Body of pancreas (tissue), 4 donors: Measurements from ENCODE around the gene APOA1. TPM values are rescaled to one million over a fixed set of nuclear protein-coding genes. Genes with fewer than 3 reads are reported as not detected.

Source experiments
- ATAC-seq: fragments of 150-250 bp; one replicate; pipeline ENCODE4 v1.9.1; 2016
- DNase-seq, 4 donors: peaks; one replicate each; pipeline ENCODE4 v3.0.0-alpha.2; 2019
- H3K27ac ChIP-seq, 4 donors: fragments of 200-600 bp; sonication (generic); 1 replicate in 3 of 4; 2 replicates in 1 of 4; pipeline versions ENCODE4 v1.5.1 to v1.6.1; 2016 to 2019; ENCODE audit warnings: mild to moderate bottlenecking in 1 of 4, mixed read lengths in 1 of 4, moderate library complexity in 1 of 4
- H3K27me3 ChIP-seq, 2 donors: fragments of 200-600 bp; sonication (generic); one replicate each; pipeline ENCODE4 v1.6.0; 2016; ENCODE audit warnings: mild to moderate bottlenecking in 1 of 2
- H3K36me3 ChIP-seq, 2 donors: fragments of 200-600 bp; sonication (generic); replicated peaks in 1 of 2; 2 replicates each; pipeline ENCODE4 v1.5.1; 2016; ENCODE audit warnings: low read depth in 2 of 2; ENCODE audit not compliant: insufficient read depth in 1 of 2
- H3K4me1 ChIP-seq: fragments of 200-600 bp; sonication (generic); one replicate; pipeline ENCODE4 v1.6.0; 2016
- H3K4me3 ChIP-seq, 2 donors: fragments of 200-600 bp; sonication (generic); 1 replicate in 1 of 2; 2 replicates in 1 of 2; pipeline ENCODE4 v1.5.1; 2016 to 2019
- H3K9me3 ChIP-seq, 3 donors: fragments of 200-600 bp; sonication (generic); 1 replicate in 2 of 3; 2 replicates in 1 of 3; pipeline ENCODE4 v1.5.1; 2016
- CTCF ChIP-seq, 7 experiments: fragments of 450-650 bp in 4 of 7; fragments of 200-600 bp in 3 of 7; sonication (generic) in 3 of 7; IDR thresholded peaks; one replicate each; pipeline ENCODE4 v1.5.1; 2016 to 2019; ENCODE audit warnings: antibody characterized with exemption in 7 of 7
- POLR2A ChIP-seq, 3 donors: fragments of 450-650 bp; IDR thresholded peaks; one replicate each; pipeline ENCODE4 v1.6.1; 2016; ENCODE audit warnings: antibody characterized with exemption in 3 of 3, mild to moderate bottlenecking in 2 of 3
- WGBS, 2 donors: methylation state at CpG; one replicate each; pipeline ENCODE4 v1.1.5; 2017; 5-methylcytosine and 5-hydroxymethylcytosine counted together
- intact Hi-C: fragments of 100-400 bp; cut with DNase I; formaldehyde crosslinking; loops from one replicate; pipeline ENCODE4 v1.15.1; 2023
- total RNA-seq, 2 donors: library from RNA; depleted of rRNA; stranded (reverse); fragments of >200 nt; gene quantifications; one replicate each; pipeline ENCODE4 v1.1.0, GENCODE V29; 2016

Gene APOA1
- total RNA-seq, 2 donors from 2014 or later = 1.0 to 16.8 TPM

- Histone ChIP-seq H3K4me3 (no peak overlapping the region), H3K4me1 (no peaks in the 10 kb centered on the region), H3K36me3 (peaks cover 0 to 16% of the 10 kb centered on the region in 2 donors), H3K27me3 (no peaks in the 10 kb centered on the region), H3K9me3 (no peaks in the 10 kb centered on the region), H3K27ac (no peak overlapping the region)
- TF ChIP-seq CTCF (IDR thresholded peaks at IDR 0.05) (no peak), POLR2A (IDR thresholded peaks at IDR 0.05) (no peak)
- intact Hi-C loops = loop anchor here (10.0 kb wide), 1 partner anchor 351 kb away; no protein-coding TSS in a partner anchor
- DNase-seq (no peak), ATAC-seq (no peak)
- 95 to 98% methylated on average over 10 to 11 of the region's 11 CpGs for WGBS, 2 donors
Observed at GRCh38 chr11:116873381-116873780, 36.0 kb upstream of the APOA1 start.

- 76 to 78% methylated on average over 3 of the region's 3 CpGs for WGBS, 2 donors
- H3K9me3 ChIP-seq = no peaks in the 10 kb centered on the region
- no peak overlapping the region for H3K27ac ChIP-seq
- H3K4me1 ChIP-seq = no peaks in the 10 kb centered on the region
- H3K4me3 ChIP-seq = no peak overlapping the region
- intact Hi-C loops = loop anchor here (10.0 kb wide), 1 partner anchor 354 kb away; no protein-coding TSS in a partner anchor
- ATAC-seq (no peak), DNase-seq (no peak)
- peaks cover 0 to 24% of the 10 kb centered on the region in 2 donors for H3K36me3 ChIP-seq
- no peak for TF ChIP-seq CTCF (IDR thresholded peaks at IDR 0.05)
- TF ChIP-seq POLR2A (IDR thresholded peaks at IDR 0.05) = no peak
- no peaks in the 10 kb centered on the region for H3K27me3 ChIP-seq
Observed at GRCh38 chr11:116871248-116871647, 33.8 kb upstream of the APOA1 start.

GRCh38 chr11:116870054-116870453, 32.6 kb upstream of the APOA1 start:
- intact Hi-C loops = loop anchor here (10.0 kb wide), 1 partner anchor 355 kb away; no protein-coding TSS in a partner anchor
- Histone ChIP-seq H3K36me3 (peaks cover 0 to 27% of the 10 kb centered on the region in 2 donors), H3K4me1 (no peaks in the 10 kb centered on the region), H3K27ac (no peak overlapping the region), H3K27me3 (no peaks in the 10 kb centered on the region), H3K9me3 (no peaks in the 10 kb centered on the region), H3K4me3 (no peak overlapping the region)
- 70 to 93% methylated on average over 2 to 3 of the region's 3 CpGs for WGBS, 2 donors
- TF ChIP-seq CTCF (IDR thresholded peaks at IDR 0.05) = no peak
- TF ChIP-seq POLR2A (IDR thresholded peaks at IDR 0.05) = no peak
- ATAC-seq (no peak), DNase-seq (no peak)

- Histone ChIP-seq H3K36me3 (peaks cover 0 to 26% of the 10 kb centered on the region in 2 donors), H3K27me3 (no peaks in the 10 kb centered on the region), H3K27ac (no peak overlapping the region), H3K4me3 (no peak overlapping the region), H3K4me1 (no peaks in the 10 kb centered on the region), H3K9me3 (no peaks in the 10 kb centered on the region)
- intact Hi-C loops = loop anchor here (10.0 kb wide), 1 partner anchor 355 kb away; no protein-coding TSS in a partner anchor
- ATAC-seq (no peak), DNase-seq (no peak)
- no peak for TF ChIP-seq CTCF (IDR thresholded peaks at IDR 0.05)
- no peak for TF ChIP-seq POLR2A (IDR thresholded peaks at IDR 0.05)
- 57 to 65% methylated on average over 4 of the region's 4 CpGs for WGBS, 2 donors
Observed at GRCh38 chr11:116869610-116870009, 32.2 kb upstream of the APOA1 start.

GRCh38 chr11:116868066-116868465, 30.6 kb upstream of the APOA1 start:
- WGBS, 2 donors = 80 to 82% methylated on average over 3 of the region's 3 CpGs
- DNase-seq (no peak), ATAC-seq (no peak)
- H3K27me3 ChIP-seq = no peaks in the 10 kb centered on the region
- peaks cover 0 to 23% of the 10 kb centered on the region in 2 donors for H3K36me3 ChIP-seq
- H3K27ac ChIP-seq = no peak overlapping the region
- intact Hi-C loops = no loop called here
- no peak for TF ChIP-seq CTCF (IDR thresholded peaks at IDR 0.05)
- H3K4me3 ChIP-seq = no peak overlapping the region
- no peaks in the 10 kb centered on the region for H3K9me3 ChIP-seq
- H3K4me1 ChIP-seq = no peaks in the 10 kb centered on the region
